ENCODE data around the gene WDR26.
A peak's percentile ranks its signal among the peaks of the same experiment; 100 is the strongest.
"Not testable (repeated sequence)": the region's sequence is repeated elsewhere in the genome, so short reads cannot be mapped to it uniquely, and the experiment has no call there.

WDR26 gene

GRCh38 chr1:224435999-224436398 is 1.4 kb upstream of the WDR26 start:
- in situ Hi-C loops (cut with MboI; ENCODE audit: low pct_unique_long_range_greater_than_20kb, low sequenced_read_pairs) = no loop called here

GRCh38 chr1:224435318-224435763 is 744 bp upstream of the WDR26 start:
- DNase-seq = peak; percentile 60
- in situ Hi-C loops (cut with MboI; ENCODE audit: low pct_unique_long_range_greater_than_20kb, low sequenced_read_pairs) = no loop called here

More at GRCh38 chr1:224435999-224436398, 1.4 kb upstream of the WDR26 start:
- DNase-seq = no peak

- peak; percentile 10 for DNase-seq
- in situ Hi-C loops (cut with MboI; ENCODE audit: low pct_unique_long_range_greater_than_20kb, low sequenced_read_pairs) = no loop called here
These were observed 610 bp downstream of the WDR26 start for GRCh38 chr1:224433701-224434672.

- peak; percentile 31 for DNase-seq
- in situ Hi-C loops (cut with MboI; ENCODE audit: low pct_unique_long_range_greater_than_20kb, low sequenced_read_pairs) = no loop called here
These were observed 1.4 kb downstream of the WDR26 start for GRCh38 chr1:224433041-224433691.

- in situ Hi-C loops (cut with MboI; ENCODE audit: low pct_unique_long_range_greater_than_20kb, low sequenced_read_pairs) = no loop called here
- peak; percentile 37 for DNase-seq
These were observed 1.9 kb downstream of the WDR26 start for GRCh38 chr1:224432672-224433040.

- no peak for DNase-seq
- in situ Hi-C loops (cut with MboI; ENCODE audit: low pct_unique_long_range_greater_than_20kb, low sequenced_read_pairs) = no loop called here
These were observed 2.5 kb downstream of the WDR26 start for GRCh38 chr1:224432146-224432545.

- in situ Hi-C loops (cut with MboI; ENCODE audit: low pct_unique_long_range_greater_than_20kb, low sequenced_read_pairs) = no loop called here
These were observed 2.9 kb downstream of the WDR26 start for GRCh38 chr1:224431726-224432125.

GRCh38 chr1:224430511-224431113 is 4.0 kb downstream of the WDR26 start:
- peak; percentile 58 for DNase-seq
- in situ Hi-C loops (cut with MboI; ENCODE audit: low pct_unique_long_range_greater_than_20kb, low sequenced_read_pairs) = no loop called here

More at GRCh38 chr1:224431726-224432125, 2.9 kb downstream of the WDR26 start:
- DNase-seq = no peak

- no peak for DNase-seq
- in situ Hi-C loops (cut with MboI; ENCODE audit: low pct_unique_long_range_greater_than_20kb, low sequenced_read_pairs) = no loop called here
These were observed 4.8 kb downstream of the WDR26 start for GRCh38 chr1:224429616-224430326.

- DNase-seq; in situ Hi-C loops (cut with MboI; ENCODE audit: low pct_unique_long_range_greater_than_20kb, low sequenced_read_pairs): not testable (repeated sequence)
These were observed 5.9 kb downstream of the WDR26 start for GRCh38 chr1:224428713-224429112.

- in situ Hi-C loops (cut with MboI; ENCODE audit: low pct_unique_long_range_greater_than_20kb, low sequenced_read_pairs) = no loop called here
- DNase-seq = no peak
These were observed 7.3 kb downstream of the WDR26 start for GRCh38 chr1:224427346-224427745.

- DNase-seq; in situ Hi-C loops (cut with MboI; ENCODE audit: low pct_unique_long_range_greater_than_20kb, low sequenced_read_pairs): not testable (repeated sequence)
These were observed 7.7 kb downstream of the WDR26 start for GRCh38 chr1:224426869-224427268.

GRCh38 chr1:224425279-224425884 is 9.2 kb downstream of the WDR26 start:
- DNase-seq = no peak
- in situ Hi-C loops (cut with MboI; ENCODE audit: low pct_unique_long_range_greater_than_20kb, low sequenced_read_pairs) = no loop called here

- DNase-seq = no peak
- in situ Hi-C loops (cut with MboI; ENCODE audit: low pct_unique_long_range_greater_than_20kb, low sequenced_read_pairs) = no loop called here
These were observed 14.5 kb downstream of the WDR26 start for GRCh38 chr1:224420106-224420505.

GRCh38 chr1:224411766-224412165 is 22.8 kb downstream of the WDR26 start:
- peak; percentile 8 for DNase-seq
- in situ Hi-C loops (cut with MboI; ENCODE audit: low pct_unique_long_range_greater_than_20kb, low sequenced_read_pairs) = no loop called here

GRCh38 chr1:224408294-224408590 is 26.4 kb downstream of the WDR26 start:
- DNase-seq = no peak
- in situ Hi-C loops (cut with MboI; ENCODE audit: low pct_unique_long_range_greater_than_20kb, low sequenced_read_pairs) = no loop called here

GRCh38 chr1:224407571-224408293 is 26.9 kb downstream of the WDR26 start:
- in situ Hi-C loops (cut with MboI; ENCODE audit: low pct_unique_long_range_greater_than_20kb, low sequenced_read_pairs) = no loop called here
- no peak for DNase-seq

GRCh38 chr1:224406216-224406615 is 28.4 kb downstream of the WDR26 start:
- DNase-seq = no peak
- in situ Hi-C loops (cut with MboI; ENCODE audit: low pct_unique_long_range_greater_than_20kb, low sequenced_read_pairs) = no loop called here

Measured in KBM-7 (cell line).